HL-60/S4 treated with retinoic acid at 250 ng/mL for 4 days and 3 days (cell line): ENCODE results near the gene SPOCK3.

Source experiments
- in situ Hi-C: fragments of 300-500 bp; cut with MboI; formaldehyde crosslinking; loops from 2 replicates; pipeline ENCODE4 v1.7.0; 2022; ENCODE audit warnings: low sequenced_read_pairs

Gene SPOCK3

DNA sequence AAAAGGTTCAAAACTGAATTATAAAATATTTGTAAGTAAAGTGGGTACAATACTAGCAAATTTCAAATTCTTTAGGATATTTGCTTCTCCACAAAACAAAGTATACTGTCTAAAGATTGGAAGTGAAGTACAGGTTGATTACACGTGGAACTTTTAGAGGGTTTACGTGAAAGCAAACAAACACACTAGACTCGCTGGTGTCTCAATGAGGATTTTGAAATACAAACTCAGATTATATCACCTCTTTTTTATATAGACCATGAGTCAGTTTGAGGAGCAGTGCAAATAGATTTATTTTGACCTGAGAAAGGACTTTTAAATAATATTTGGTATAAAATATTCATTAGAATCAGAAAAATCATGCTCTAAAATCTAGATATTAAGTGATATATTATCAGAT is 185.0 kb downstream of the SPOCK3 start:
- in situ Hi-C loops, result no loop called here

DNA sequence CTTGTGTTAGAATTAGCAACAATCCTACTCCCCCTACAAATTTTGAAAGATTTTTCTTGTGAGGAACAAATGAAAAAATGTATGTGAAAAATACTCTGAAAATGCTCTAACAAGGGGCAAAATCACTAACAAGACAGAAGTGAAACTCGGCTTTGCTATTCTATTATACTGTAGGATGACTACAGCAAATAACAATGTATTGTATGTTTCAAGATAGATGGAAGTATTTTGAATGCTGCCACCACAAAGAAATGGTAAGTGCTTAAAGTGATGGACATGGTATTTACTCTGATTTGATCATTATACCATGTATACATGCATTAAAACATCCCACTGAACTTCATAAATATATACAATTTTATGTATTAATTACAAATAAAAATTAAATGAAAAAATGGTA is 192.8 kb downstream of the SPOCK3 start:
- in situ Hi-C loops, result no loop called here

DNA sequence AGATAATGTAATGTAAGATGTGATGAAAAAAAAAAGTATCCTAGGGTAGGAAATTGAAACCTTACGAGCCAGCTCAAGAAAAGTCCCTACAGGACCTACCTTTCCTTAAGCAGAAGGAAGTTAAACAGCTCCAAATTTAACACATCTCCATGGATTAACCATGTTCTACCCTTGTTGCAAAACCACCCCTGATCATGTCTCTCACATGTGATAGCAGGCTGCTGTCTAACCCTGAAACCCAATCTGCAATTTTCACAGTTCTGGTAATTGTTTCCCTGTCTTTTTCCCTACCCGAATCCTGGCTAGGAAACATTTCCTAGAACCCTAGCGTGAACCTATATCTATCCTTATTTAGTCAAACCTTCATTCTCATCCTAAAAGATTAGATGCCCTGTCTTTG is 198.9 kb downstream of the SPOCK3 start:
- in situ Hi-C loops, result no loop called here

DNA sequence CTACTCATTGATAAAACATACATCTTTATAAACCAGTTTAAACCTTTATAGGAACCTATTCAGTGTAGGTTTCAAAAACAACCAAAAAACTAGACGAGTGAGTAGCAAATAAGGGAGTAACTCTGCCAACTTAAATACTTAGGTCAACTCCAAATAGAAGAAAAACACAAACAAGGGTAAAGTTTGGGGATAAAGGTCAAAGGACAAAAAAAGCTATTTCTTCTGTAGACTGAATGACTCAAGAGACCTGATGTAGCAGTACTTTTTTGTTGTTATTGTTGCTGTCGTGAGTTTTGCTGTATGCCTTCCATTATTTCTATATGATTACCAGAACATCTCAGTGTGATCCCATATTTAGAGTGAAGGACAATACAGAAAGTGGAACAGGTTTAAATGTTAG is 199.3 kb downstream of the SPOCK3 start:
- in situ Hi-C loops, result no loop called here

DNA sequence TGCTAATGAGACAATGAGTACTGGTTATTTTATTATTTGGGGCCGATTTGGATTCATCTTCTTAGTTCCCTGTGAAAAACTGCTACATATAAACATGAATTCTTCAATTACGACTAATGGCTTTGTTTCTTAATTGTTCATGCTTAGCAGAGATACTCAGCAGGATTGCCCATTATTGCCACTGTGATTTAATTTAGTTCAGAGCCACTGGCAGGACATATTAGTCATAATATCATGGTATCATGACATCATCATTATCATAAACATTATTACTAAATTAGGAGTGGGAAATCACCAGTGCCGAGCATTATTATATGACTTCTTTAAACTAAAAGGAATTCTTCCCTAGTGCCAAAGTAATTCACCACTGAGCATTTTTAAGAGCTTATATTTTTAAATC is 201.4 kb downstream of the SPOCK3 start:
- in situ Hi-C loops, result no loop called here

GRCh38 chr4:167031534-167032156 is 202.6 kb downstream of the SPOCK3 start:
- in situ Hi-C loops, result no loop called here

GRCh38 chr4:167028976-167029375 is 205.3 kb downstream of the SPOCK3 start:
- in situ Hi-C loops, result no loop called here

DNA sequence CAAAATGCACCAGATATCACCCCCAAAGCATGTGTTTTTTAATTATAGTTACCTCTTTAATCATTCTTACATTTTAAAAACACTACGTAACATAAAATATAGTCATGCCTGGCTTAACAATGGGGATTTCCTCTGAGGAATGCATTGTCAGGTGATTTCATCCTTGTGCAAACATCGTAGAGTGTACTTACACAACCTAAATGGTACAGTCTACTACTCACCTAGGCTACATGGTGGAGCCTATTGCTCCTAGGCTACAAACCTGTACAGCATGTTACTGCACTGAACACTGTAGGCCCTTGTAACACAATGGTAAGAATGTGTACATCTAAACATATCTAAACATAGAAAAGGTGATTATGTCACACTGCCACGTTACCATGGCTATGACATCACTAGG is 208.6 kb downstream of the SPOCK3 start:
- in situ Hi-C loops, result no loop called here

- in situ Hi-C loops, result no loop called here
Measured at GRCh38 chr4:167023364-167023925, 210.8 kb downstream of the SPOCK3 start.

GRCh38 chr4:167021545-167022155 is 212.6 kb downstream of the SPOCK3 start:
- in situ Hi-C loops, result no loop called here

DNA sequence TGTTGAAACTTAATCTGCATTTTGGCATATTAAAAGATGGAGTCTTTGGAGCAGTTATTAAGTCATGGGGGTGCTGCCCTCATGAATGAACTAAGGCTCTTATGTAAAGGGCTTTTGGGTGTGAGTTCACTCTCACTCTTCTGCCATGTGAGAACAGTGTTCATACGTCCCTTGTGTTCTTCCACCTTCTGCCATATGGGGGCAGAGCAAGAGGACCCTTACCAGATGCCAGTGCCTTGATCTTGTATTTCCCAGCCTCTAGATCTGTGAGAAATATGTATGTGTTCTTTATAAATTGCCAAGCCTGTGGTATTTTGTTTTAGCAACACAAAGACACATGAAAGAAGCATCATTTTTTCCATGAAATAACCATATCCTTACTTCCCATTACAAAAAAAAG is 213.9 kb downstream of the SPOCK3 start:
- in situ Hi-C loops, result no loop called here

DNA sequence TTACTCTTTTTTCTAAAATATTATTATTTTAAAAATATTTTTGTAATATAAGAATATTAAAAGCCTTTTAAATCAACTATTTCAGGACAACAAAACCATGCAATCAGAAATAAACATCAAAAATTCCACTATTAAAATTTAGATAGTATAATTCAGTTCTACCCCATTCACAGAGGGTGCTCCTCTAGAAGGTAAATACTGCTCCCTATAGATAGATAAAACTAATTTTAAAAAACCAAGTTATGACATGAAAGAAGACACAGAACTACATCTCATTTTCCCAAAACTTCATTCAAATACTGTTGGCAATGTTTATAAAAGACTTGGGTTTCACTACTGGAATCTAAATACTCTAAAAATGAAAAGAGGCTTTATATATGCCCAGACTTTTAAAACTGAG is 219.3 kb downstream of the SPOCK3 start:
- in situ Hi-C loops, result no loop called here

- in situ Hi-C loops, result no loop called here
Measured at GRCh38 chr4:167003326-167003725, 231.0 kb downstream of the SPOCK3 start.

GRCh38 chr4:167000141-167000852 is 234.0 kb downstream of the SPOCK3 start:
- in situ Hi-C loops, result no loop called here

DNA sequence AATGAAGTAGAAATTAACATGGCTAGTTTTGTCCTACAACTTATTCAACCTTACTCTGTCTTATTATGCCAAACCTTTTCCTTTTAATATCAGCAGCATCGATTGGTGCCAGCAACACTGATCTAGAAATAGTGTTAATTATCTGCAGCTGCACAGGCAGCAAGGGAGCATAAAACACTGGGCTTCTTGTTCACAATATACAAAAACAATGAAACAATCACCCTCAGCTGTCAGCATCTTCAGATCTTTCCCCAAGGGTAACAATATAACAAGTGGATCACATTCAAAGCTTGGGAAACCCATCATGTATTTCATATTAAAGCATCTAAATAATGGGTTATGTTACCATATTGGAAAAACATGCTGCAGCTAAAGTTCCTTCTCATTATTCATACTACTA is 238.1 kb downstream of the SPOCK3 start:
- in situ Hi-C loops, result no loop called here

DNA sequence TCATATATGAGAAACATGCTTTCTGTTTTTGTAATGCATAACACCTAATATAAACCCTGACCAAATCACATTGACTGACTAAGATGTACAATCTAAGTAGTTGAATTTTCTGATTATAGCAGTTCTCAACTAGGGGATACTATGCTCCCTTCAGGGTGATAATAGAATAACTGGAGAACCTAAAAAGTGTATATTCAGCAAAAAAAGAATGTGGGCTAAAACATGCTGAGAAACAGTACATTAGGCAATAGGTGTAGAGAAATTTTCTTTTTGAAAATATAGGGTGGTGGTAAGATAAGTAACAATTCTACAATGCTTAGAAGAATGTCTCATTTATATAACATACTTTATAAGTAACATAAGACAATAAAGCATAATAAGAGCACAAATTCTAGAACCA is 239.6 kb downstream of the SPOCK3 start:
- in situ Hi-C loops, result no loop called here

GRCh38 chr4:166991006-166991561 is 243.2 kb downstream of the SPOCK3 start:
- in situ Hi-C loops, result no loop called here

DNA sequence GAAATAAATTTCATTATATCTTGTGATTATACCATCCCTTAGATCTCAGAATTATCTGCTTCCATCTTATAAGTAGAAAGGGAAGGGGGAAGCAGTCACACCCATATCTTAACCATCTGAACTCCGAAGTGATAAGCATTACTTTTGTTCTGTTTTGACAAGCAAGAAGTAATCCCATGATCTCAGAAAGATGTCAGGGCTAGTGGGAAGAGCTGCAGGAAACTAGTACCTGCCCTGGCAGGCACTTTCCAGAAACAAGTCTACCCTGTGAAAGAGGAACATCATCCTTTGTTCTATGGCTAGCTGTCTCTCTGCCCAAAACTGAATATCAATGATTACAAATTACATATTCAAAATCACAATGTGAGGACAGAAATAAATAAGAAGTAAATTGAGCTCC is 244.4 kb downstream of the SPOCK3 start:
- in situ Hi-C loops, result no loop called here

DNA sequence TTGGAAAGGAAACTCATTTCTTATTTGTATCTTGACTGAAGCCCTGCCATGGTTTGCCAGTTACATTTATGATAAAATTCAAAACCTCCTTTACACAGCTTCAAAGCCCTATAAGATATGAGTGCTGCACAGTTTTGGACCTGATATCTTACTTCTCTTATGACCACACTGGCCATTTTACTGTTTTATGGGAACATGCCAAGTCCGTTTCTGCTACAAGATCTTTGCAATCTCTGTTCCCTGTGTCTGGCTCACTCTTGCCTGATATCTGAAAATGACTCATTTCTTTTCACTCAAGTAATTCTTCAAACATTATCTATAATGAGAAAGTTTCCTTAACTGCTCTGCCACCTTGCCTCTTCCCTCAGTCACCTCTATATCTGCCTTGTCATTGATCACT is 247.3 kb downstream of the SPOCK3 start:
- in situ Hi-C loops, result no loop called here

- in situ Hi-C loops, result no loop called here
Measured at GRCh38 chr4:166981847-166982246, 252.4 kb downstream of the SPOCK3 start.

DNA sequence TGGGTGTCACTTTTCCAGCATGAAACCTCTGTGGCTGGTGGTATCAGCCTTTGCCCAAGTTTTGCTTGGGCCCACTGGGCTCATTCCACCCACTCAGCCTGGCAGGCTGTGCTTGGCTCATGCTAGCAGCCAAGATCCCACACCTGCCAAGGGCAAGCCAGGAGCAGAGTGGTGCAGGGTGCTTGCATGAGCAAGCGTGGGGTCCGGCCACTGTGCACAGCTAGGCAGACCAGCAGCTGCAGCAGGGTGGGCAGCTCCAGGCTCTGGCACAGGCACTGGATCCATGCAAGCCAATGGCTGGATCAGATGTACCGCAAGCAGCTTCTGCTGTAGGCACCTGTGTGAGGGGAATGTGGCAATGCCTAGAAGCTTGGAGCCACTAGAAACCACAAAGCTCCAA is 253.9 kb downstream of the SPOCK3 start:
- in situ Hi-C loops, result no loop called here

DNA sequence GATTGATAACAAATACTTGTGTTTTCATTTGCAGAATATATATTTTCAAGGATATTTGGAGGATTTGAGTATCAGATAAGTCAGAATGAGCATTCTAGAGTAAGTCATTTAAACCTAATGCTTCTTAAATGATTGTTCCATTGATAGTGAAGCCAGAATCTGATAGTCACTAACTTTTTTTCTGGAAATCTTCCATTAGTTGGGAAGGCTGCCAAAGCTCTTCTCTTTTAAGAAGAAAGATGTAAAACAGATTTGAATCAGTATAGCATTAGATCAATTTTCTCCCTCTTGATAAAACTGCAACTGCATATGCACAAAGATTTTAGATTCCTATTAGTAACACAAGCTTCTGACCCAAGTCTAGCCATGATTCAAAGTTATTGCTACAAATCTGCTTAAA is 256.7 kb downstream of the SPOCK3 start:
- in situ Hi-C loops, result no loop called here
